NT2/D1 (cell line): ENCODE results near the gene EDIL3.

ENCODE experiments used
- SUZ12 ChIP-seq: IDR thresholded peaks from 2 replicates; pipeline ENCODE4 v1.6.1; 2011; ENCODE audit not compliant: insufficient read length, insufficient read depth; ENCODE audit errors: extremely low read depth
- YY1 ChIP-seq: IDR thresholded peaks from 2 replicates; pipeline ENCODE4 v1.6.1; 2011; ENCODE audit not compliant: insufficient read length, insufficient read depth

- TF ChIP-seq YY1 (no peak), SUZ12 (no peak)
Measured at GRCh38 chr5:84273517-84273883, 111.2 kb downstream of the EDIL3 start.
